Measurements from ENCODE around the gene DOCK9. TPM values are rescaled to one million over a fixed set of nuclear protein-coding genes. Genes with fewer than 3 reads are reported as not detected.

The DOCK9 gene
- total and polyA plus RNA-seq, 2 experiments from 2014 or later: 16.4 to 38.9 TPM

GRCh38 chr13:98749501-98749900 is 228.4 kb downstream of the DOCK9 start:
- DNase-seq (ENCODE audit: low spot score): no peak
- Histone ChIP-seq H3K4me1 (ENCODE audit: insufficient read depth) (peaks cover 19% of the 10 kb centered on the region), H3K9me2 (replicated peaks; ENCODE audit: insufficient read depth) (no peaks in the 10 kb centered on the region), H3K79me2 (no peaks in the 10 kb centered on the region), H3K36me3 (replicated peaks; ENCODE audit: insufficient read depth, low read depth) (no peaks in the 10 kb centered on the region), H3K4me2 (no peak overlapping the region), H3K9me3 (ENCODE audit: low read depth) (no peaks in the 10 kb centered on the region), H2AFZ (no peak overlapping the region), H3K27me3 (peaks cover 20% of the 10 kb centered on the region), H3K27ac (no peak overlapping the region), H3K4me3 (no peak overlapping the region), H4K20me1 (ENCODE audit: insufficient read depth, poor library complexity, severe bottlenecking) (no peaks in the 10 kb centered on the region)
- TF ChIP-seq EZH2phosphoT487 (IDR thresholded peaks at IDR 0.05; ENCODE audit: low read depth, severe bottlenecking, unreplicated experiment) (no peak), EZH2 (IDR thresholded peaks at IDR 0.05; ENCODE audit: borderline replicate concordance) (no peak), CTCF (IDR thresholded peaks at IDR 0.05; ENCODE audit: poor library complexity) (no peak)
- WGBS (ENCODE audit: low lambda C conversion rate, missing lambda C conversion rate): 63% methylated on average over 3 of the region's 3 CpGs

- no peaks in the 10 kb centered on the region for H3K9me2 ChIP-seq (replicated peaks; ENCODE audit: insufficient read depth)
- H3K27ac ChIP-seq: peak overlapping the region; percentile 65
- no peak overlapping the region for H2AFZ ChIP-seq
- peaks cover 5% of the 10 kb centered on the region for H3K27me3 ChIP-seq
- H3K36me3 ChIP-seq (replicated peaks; ENCODE audit: insufficient read depth, low read depth): no peaks in the 10 kb centered on the region
- H3K4me3 ChIP-seq: no peak overlapping the region
- H3K4me1 ChIP-seq (ENCODE audit: insufficient read depth): peaks cover 16% of the 10 kb centered on the region
- TF ChIP-seq EZH2phosphoT487 (IDR thresholded peaks at IDR 0.05; ENCODE audit: low read depth, severe bottlenecking, unreplicated experiment) (no peak), CTCF (IDR thresholded peaks at IDR 0.05; ENCODE audit: poor library complexity) (no peak), EZH2 (IDR thresholded peaks at IDR 0.05; ENCODE audit: borderline replicate concordance) (no peak)
- H3K9me3 ChIP-seq (ENCODE audit: low read depth): no peaks in the 10 kb centered on the region
- no peaks in the 10 kb centered on the region for H4K20me1 ChIP-seq (ENCODE audit: insufficient read depth, poor library complexity, severe bottlenecking)
- H3K79me2 ChIP-seq: no peaks in the 10 kb centered on the region
- WGBS (ENCODE audit: low lambda C conversion rate, missing lambda C conversion rate): 78% methylated on average over 8 of the region's 8 CpGs
- DNase-seq (ENCODE audit: low spot score): peak; percentile 70
- no peak overlapping the region for H3K4me2 ChIP-seq
Measured at GRCh38 chr13:98746968-98747367, 230.9 kb downstream of the DOCK9 start.

Small RNAs within 50 kb of the gene (small RNA-seq; reads per million reads assigned to genes)
- not detected for gene AL161420.1
- not detected for gene RNU6-83P

Other genes starting within 250 kb of the DOCK9 start
- 14.2 and 18.7 TPM in 2 replicates for gene SLC15A1, start 225.4 kb downstream of the DOCK9 start, total RNA-seq
- 7.5 and 10.0 TPM in 2 replicates for gene SLC15A1, start 225.4 kb downstream of the DOCK9 start, polyA plus RNA-seq
- 78.2 and 87.7 TPM in 2 replicates for gene UBAC2, start 222.8 kb upstream of the DOCK9 start, total RNA-seq
- 68.2 and 83.1 TPM in 2 replicates for gene UBAC2, start 222.8 kb upstream of the DOCK9 start, polyA plus RNA-seq

All from hepatocyte (in vitro differentiated cells).